Panc1 (cell line): ENCODE measurements around the gene OR13C4. TPM values are rescaled to one million over a fixed set of nuclear protein-coding genes. Genes with fewer than 3 reads are reported as not detected.

ENCODE experiments used
- ATAC-seq: fragments of 200-7000 bp; cut with Tn5 transposase; 2 replicates; pipeline ENCODE4 v1.9.1; 2020; ENCODE audit warnings: mild to moderate bottlenecking, moderate library complexity
- BruUV-seq: library from RNA; stranded (reverse); fragments of 400-500 nt; replicated peaks from 2 replicates; lab custom pipeline; 2021; lab: Mats Ljungman, UMichigan
- CTCF ChIA-PET: fragments of 300-600 bp; sonication (Branson Sonifier 250); formaldehyde crosslinking; loops from one replicate; lab custom pipeline; 2022; ENCODE audit warnings: antibody characterized with exemption; lab: Charles Lee
- POLR2A ChIA-PET: fragments of 300-600 bp; sonication (Branson Sonifier 250); formaldehyde crosslinking; loops from one replicate; lab custom pipeline; 2022; ENCODE audit warnings: antibody characterized with exemption; lab: Charles Lee
- DNase-seq: peaks from one replicate; pipeline ENCODE4 v3.0.0-alpha.2; 2010; ENCODE audit warnings: low read depth, low spot score
- H3K27ac ChIP-seq: 2 replicates; pipeline ENCODE4 v1.5.1; 2011; ENCODE audit warnings: mild to moderate bottlenecking, low read length, inconsistent platforms
- H3K27me3 ChIP-seq: fragments of 200-500 bp; sonication (Bioruptor generic); 2 replicates; pipeline ENCODE4 v1.6.0; 2014; ENCODE audit warnings: low read length, inconsistent platforms; ENCODE audit not compliant: control insufficient read depth, insufficient read depth
- H3K36me3 ChIP-seq: fragments of 200-500 bp; sonication (Bioruptor generic); 2 replicates; pipeline ENCODE4 v1.5.1; 2014; ENCODE audit warnings: inconsistent platforms, mild to moderate bottlenecking, low read length, moderate library complexity; ENCODE audit not compliant: control insufficient read depth, insufficient read depth
- H3K4me1 ChIP-seq: 2 replicates; pipeline ENCODE4 v1.5.1; 2011; ENCODE audit warnings: inconsistent platforms, mild to moderate bottlenecking, low read length, moderate library complexity; ENCODE audit not compliant: control insufficient read depth, insufficient read depth
- H3K4me3 ChIP-seq, 2 experiments: 2 replicates each; pipeline ENCODE4 v1.5.1; 2011 to 2012; ENCODE audit warnings: low read depth in 2 of 2, low read length in 2 of 2, mild to moderate bottlenecking in 2 of 2, inconsistent platforms in 1 of 2, moderate library complexity in 1 of 2
- H3K9me3 ChIP-seq: fragments of 200-500 bp; sonication (Bioruptor generic); 2 replicates; pipeline ENCODE4 v1.5.1; 2014; ENCODE audit warnings: low read depth, mild to moderate bottlenecking, inconsistent platforms, low read length, moderate library complexity; ENCODE audit not compliant: control insufficient read depth, insufficient read depth
- POLR2AphosphoS5 ChIP-seq: IDR thresholded peaks from 2 replicates; pipeline ENCODE4 v1.6.1; 2012; ENCODE audit warnings: mild to moderate bottlenecking, low read depth, low read length, moderate library complexity
- SIN3A ChIP-seq: IDR thresholded peaks from 2 replicates; pipeline ENCODE4 v1.6.1; 2012; ENCODE audit warnings: low read depth, mild to moderate bottlenecking, low read length, moderate library complexity, borderline replicate concordance; ENCODE audit not compliant: insufficient read depth
- TCF7L2 ChIP-seq: IDR thresholded peaks from 2 replicates; pipeline ENCODE4 v1.6.1; 2011; ENCODE audit warnings: mild to moderate bottlenecking, low read depth, low read length, inconsistent platforms
- in situ Hi-C: cut with HindIII; loops from 2 replicates; pipeline ENCODE4 v1.10.0; 2016; ENCODE audit warnings: low sequenced_read_pairs, low pct_unique_long_range_greater_than_20kb
- intact Hi-C: fragments of 100-400 bp; cut with micrococcal nuclease; formaldehyde crosslinking; loops from one replicate; pipeline ENCODE4 v1.10.0; 2022; ENCODE audit not compliant: unreplicated experiment
- total RNA-seq: library from RNA; stranded (reverse); gene quantifications from one replicate; pipeline ENCODE4 v1.2.1, GENCODE V29; 2021; ENCODE audit not compliant: unreplicated experiment
- TF ChIP-seq, protein P1 (sequence below), 2 experiments: IDR thresholded peaks; 2 replicates each; pipeline ENCODE4 v1.6.1; 2011 to 2012; ENCODE audit warnings: low read depth in 2 of 2, control low read depth in 1 of 2, low read length in 1 of 2, mild to moderate bottlenecking in 1 of 2, moderate library complexity in 1 of 2; ENCODE audit not compliant: insufficient read depth in 1 of 2
- TF ChIP-seq, protein P2 (sequence below): fragments of 450-650 bp; IDR thresholded peaks from 2 replicates; pipeline ENCODE4 v1.5.1; 2017; ENCODE audit warnings: mild to moderate bottlenecking

OR13C4 gene
- total RNA-seq, 1 experiment from 2014 or later: not detected

GRCh38 chr9:104503440-104503839 is 23.6 kb downstream of the OR13C4 start:
- Histone ChIP-seq H3K36me3 (no peaks in the 10 kb centered on the region), H3K4me3 (no peak overlapping the region), H3K4me1 (no peaks in the 10 kb centered on the region), H3K27me3 (no peaks in the 10 kb centered on the region), H3K27ac (no peak overlapping the region), H3K9me3 (no peaks in the 10 kb centered on the region)
- TF ChIP-seq, protein P1, sequence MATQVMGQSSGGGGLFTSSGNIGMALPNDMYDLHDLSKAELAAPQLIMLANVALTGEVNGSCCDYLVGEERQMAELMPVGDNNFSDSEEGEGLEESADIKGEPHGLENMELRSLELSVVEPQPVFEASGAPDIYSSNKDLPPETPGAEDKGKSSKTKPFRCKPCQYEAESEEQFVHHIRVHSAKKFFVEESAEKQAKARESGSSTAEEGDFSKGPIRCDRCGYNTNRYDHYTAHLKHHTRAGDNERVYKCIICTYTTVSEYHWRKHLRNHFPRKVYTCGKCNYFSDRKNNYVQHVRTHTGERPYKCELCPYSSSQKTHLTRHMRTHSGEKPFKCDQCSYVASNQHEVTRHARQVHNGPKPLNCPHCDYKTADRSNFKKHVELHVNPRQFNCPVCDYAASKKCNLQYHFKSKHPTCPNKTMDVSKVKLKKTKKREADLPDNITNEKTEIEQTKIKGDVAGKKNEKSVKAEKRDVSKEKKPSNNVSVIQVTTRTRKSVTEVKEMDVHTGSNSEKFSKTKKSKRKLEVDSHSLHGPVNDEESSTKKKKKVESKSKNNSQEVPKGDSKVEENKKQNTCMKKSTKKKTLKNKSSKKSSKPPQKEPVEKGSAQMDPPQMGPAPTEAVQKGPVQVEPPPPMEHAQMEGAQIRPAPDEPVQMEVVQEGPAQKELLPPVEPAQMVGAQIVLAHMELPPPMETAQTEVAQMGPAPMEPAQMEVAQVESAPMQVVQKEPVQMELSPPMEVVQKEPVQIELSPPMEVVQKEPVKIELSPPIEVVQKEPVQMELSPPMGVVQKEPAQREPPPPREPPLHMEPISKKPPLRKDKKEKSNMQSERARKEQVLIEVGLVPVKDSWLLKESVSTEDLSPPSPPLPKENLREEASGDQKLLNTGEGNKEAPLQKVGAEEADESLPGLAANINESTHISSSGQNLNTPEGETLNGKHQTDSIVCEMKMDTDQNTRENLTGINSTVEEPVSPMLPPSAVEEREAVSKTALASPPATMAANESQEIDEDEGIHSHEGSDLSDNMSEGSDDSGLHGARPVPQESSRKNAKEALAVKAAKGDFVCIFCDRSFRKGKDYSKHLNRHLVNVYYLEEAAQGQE (IDR thresholded peaks at IDR 0.05; ENCODE audit: insufficient read depth in 1 of 2, low read depth in 2 of 2, low read length in 1 of 2): no peak
- TF ChIP-seq POLR2AphosphoS5: no peak
- no peak for TF ChIP-seq SIN3A
- TF ChIP-seq, protein P2, sequence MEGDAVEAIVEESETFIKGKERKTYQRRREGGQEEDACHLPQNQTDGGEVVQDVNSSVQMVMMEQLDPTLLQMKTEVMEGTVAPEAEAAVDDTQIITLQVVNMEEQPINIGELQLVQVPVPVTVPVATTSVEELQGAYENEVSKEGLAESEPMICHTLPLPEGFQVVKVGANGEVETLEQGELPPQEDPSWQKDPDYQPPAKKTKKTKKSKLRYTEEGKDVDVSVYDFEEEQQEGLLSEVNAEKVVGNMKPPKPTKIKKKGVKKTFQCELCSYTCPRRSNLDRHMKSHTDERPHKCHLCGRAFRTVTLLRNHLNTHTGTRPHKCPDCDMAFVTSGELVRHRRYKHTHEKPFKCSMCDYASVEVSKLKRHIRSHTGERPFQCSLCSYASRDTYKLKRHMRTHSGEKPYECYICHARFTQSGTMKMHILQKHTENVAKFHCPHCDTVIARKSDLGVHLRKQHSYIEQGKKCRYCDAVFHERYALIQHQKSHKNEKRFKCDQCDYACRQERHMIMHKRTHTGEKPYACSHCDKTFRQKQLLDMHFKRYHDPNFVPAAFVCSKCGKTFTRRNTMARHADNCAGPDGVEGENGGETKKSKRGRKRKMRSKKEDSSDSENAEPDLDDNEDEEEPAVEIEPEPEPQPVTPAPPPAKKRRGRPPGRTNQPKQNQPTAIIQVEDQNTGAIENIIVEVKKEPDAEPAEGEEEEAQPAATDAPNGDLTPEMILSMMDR: no peak
- no peak for TF ChIP-seq TCF7L2
- intact Hi-C loops: no loop called here
- ATAC-seq (no peak), DNase-seq (no peak)
- in situ Hi-C loops: no loop called here
- CTCF ChIA-PET: no interaction called here
- BruUV-seq: no TSS peak
- POLR2A ChIA-PET: no interaction called here

DNA sequence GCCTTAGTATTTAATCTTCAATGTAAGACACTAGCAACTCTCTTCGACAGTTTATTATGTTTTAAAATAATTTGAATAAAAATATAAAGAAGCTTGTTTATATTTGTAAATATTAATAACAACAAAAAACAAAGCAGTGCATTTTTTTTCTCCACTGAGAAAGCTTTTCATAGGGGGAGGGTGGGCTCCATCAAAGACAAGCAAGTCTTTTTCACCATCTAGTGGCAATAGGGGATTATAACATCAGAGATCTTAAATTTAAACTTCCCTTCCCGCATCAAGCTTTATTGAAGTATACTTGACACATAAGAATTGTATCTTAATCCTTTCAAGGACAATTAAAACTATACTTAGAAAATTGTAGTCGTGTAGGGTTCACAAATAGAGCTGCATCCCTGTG is 32.2 kb downstream of the OR13C4 start:
- ChIA-PET POLR2A (no interaction called here), CTCF (no interaction called here)
- Histone ChIP-seq H3K4me1 (no peaks in the 10 kb centered on the region), H3K27me3 (no peaks in the 10 kb centered on the region), H3K4me3 (no peak overlapping the region), H3K27ac (no peak overlapping the region), H3K9me3 (no peaks in the 10 kb centered on the region), H3K36me3 (no peaks in the 10 kb centered on the region)
- intact Hi-C loops: loop anchor here (5.0 kb wide), 1 partner anchor 187 kb away; no protein-coding TSS in a partner anchor
- TF ChIP-seq, protein P2: peak; percentile 28; the same call in 1 of the 2 replicates
- TF ChIP-seq TCF7L2: no peak
- TF ChIP-seq, protein P1 (IDR thresholded peaks at IDR 0.05; ENCODE audit: insufficient read depth in 1 of 2, low read depth in 2 of 2, low read length in 1 of 2): no peak
- BruUV-seq: no TSS peak
- DNase-seq (no peak), ATAC-seq (no peak)
- in situ Hi-C loops: no loop called here
